HG03025 (cell line): ENCODE data around the gene DEFB115.
"Not testable (repeated sequence)": the region's sequence is repeated elsewhere in the genome, so short reads cannot be mapped to it uniquely, and the experiment has no call there.

ENCODE experiments used
- ATAC-seq: cut with Tn5 transposase; IDR thresholded peaks from one replicate; pipeline ENCODE4 v1.9.1; 2021; ENCODE audit warnings: mild to moderate bottlenecking, moderate library complexity; ENCODE audit not compliant: unreplicated experiment, low FRiP score

Gene DEFB115, protein sequence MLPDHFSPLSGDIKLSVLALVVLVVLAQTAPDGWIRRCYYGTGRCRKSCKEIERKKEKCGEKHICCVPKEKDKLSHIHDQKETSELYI

DNA sequence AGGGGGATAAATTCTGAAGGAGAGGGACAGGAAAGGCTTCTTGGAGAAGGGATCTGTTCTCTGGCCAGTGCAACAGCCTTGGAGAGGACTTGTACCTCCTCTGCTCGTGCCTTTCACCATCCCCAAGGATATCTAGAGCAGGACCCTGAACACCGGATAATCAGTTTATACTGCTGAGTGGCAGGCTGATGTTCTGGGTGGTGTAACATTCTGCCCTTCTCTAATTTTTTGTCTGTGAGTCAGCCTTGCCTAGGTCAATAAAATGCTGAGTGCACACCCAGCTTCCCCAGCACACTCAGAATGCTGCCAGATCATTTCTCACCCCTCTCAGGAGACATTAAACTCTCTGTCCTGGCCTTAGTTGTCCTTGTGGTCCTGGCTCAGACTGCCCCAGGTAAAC is at the start of gene DEFB115:
DEFB115 (plus strand) TSS at position 301 of the 400 bp plus-strand sequence; CDS start at position 301, 0 bp downstream.
- no peak for ATAC-seq

DNA sequence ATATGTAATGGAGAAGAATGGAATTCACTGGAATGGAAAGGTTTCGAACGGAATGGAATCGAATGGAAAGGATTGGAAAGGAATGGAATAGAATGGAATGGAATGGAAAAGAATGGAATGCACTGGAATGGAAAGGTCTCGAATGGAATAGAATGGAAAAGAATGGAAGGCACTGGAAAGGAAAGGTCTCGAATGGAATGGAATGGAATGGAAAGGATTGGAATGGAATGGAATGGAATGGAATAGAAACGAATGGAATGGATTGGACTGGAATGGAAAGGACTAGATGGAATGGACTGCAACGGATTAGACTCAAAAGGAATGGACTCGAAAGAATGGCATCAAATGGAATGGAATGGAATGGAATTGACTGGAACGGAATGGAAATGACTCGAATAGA is 20.5 kb upstream of the DEFB115 start:
- ATAC-seq, result no peak

DNA sequence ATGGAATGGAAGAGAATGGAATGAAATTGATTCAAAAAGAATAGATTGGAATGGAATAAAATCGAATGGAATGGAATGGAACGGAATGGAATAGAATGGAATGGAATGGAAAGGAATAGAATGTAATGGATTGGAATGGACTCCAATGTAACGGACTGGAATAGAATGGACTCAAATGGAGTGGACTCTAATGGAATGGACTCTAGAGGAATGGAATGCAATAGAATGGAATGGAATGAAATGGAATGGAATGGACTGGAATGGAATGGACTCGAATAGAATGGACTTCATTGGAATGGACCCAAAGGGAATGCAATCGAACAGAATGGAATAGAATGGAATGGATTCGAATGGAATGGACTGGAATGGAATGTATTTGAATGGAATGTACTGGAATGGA is 19.7 kb upstream of the DEFB115 start:
- ATAC-seq, result no peak

GRCh38 chr20:31239139-31239538 is 18.3 kb upstream of the DEFB115 start:
- ATAC-seq, result no peak

GRCh38 chr20:31256959-31257358 is 505 bp upstream of the DEFB115 start:
- no peak for ATAC-seq

DNA sequence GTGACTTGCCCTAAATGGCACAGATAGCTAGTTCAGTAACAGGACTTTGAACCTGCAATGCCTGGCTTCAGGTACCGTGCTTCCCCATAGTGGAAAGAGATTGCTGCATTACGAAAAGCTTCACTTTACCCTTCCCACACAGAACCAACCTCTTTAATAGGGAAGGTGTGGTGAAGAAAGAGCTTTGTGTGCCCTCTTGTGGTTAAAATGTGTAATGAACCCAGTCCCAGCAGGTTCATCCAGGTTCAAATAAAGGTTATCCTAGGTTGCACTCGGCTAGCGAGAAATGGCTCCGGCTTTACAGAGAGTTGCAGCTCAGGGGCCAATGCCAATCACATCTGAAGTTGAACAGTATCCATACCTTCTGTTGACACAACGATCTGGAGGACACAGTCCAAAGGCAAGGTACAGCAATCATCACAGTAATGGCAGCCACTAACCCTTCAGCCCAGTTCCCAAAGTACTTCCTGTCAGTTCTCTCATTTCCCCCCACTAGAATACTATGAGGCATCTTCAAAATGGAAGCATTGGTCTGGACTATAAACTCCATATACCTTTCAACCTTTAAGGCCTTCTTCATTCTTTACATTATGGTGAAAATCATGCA is 3.0 kb downstream of the DEFB115 start:
- no peak for ATAC-seq

- ATAC-seq, result no peak
Observed at GRCh38 chr20:31274441-31274840, 17.0 kb downstream of the DEFB115 start.

- no peak for ATAC-seq
Observed at GRCh38 chr20:31278178-31278577, 20.7 kb downstream of the DEFB115 start.

DNA sequence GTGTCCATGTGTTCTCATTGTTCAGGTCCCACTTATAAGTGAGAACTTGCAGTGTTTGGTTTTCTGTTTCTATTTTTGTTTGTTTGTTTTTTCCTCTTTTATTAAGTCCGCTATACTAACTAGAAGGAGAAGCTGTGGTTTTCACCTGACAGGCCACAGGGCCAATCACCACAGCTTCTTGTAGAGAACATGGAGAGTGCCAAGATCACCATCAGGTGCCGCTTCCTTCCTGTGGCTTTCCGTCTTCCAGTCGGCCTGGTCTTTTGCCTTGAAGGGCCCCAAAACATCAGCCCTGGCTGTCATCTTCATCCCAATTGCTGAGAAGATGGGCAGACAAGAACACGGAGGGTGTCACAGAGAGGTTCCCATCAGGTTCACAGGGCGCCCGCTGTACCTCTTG is 27.5 kb downstream of the DEFB115 start:
- not testable (repeated sequence) for ATAC-seq

GRCh38 chr20:31308535-31309162 is 51.2 kb downstream of the DEFB115 start, which contains the start of gene DEFB116:
Gene DEFB116 (minus strand): TSS chr20:31308585. CDS start chr20:31308585, 0 bp downstream.
- ATAC-seq, result no peak
